Measurements from ENCODE around the gene IFNA2. TPM values are rescaled to one million over a fixed set of nuclear protein-coding genes. Genes with fewer than 3 reads are reported as not detected.

IFNA2 gene
- total and polyA plus RNA-seq, 8 donors, result not detected

DNA sequence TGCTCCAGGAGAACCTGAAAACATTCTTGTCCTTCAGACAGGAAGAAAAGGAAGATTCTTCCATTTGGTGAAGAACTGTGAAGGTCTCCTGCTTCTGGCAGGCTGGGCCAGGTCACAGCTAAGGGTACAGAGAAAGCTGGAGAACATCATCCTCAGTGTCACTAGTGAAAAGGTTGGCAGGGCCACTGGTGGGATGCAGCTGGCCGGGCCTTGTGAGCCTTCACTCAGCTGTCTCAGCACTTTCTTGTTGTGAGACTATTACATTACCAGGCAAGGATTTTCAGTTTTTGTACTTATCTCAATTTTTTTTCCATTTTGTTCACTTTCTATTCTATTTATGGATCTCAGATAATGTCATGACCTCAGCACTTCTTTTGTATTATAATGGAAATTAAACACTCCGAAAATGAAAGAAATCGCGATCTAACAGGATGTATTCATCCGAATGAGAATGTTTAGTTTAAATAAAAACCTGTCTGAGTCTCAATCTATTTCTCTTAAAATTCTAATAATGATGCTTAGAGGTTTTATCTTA, 13.8 kb upstream of the IFNA2 start:
- ATAC-seq, result no peak
- Histone ChIP-seq H3K27me3 (peaks cover 0 to 61% (median 3%) of the 10 kb centered on the region in 4 donors), H3K36me3 (no peaks in the 10 kb centered on the region), H3K4me1 (no peaks in the 10 kb centered on the region), H3K9me3 (no peaks in the 10 kb centered on the region), H3K4me3 (no peak overlapping the region), H3K27ac (no peak overlapping the region)
- intact Hi-C loops (cut with DNase I), result loop anchor here in 2 of 3 donors (10.0 kb wide), 2 partner anchors 74 to 176 kb away; no protein-coding TSS in a partner anchor
- TF ChIP-seq, protein P1, sequence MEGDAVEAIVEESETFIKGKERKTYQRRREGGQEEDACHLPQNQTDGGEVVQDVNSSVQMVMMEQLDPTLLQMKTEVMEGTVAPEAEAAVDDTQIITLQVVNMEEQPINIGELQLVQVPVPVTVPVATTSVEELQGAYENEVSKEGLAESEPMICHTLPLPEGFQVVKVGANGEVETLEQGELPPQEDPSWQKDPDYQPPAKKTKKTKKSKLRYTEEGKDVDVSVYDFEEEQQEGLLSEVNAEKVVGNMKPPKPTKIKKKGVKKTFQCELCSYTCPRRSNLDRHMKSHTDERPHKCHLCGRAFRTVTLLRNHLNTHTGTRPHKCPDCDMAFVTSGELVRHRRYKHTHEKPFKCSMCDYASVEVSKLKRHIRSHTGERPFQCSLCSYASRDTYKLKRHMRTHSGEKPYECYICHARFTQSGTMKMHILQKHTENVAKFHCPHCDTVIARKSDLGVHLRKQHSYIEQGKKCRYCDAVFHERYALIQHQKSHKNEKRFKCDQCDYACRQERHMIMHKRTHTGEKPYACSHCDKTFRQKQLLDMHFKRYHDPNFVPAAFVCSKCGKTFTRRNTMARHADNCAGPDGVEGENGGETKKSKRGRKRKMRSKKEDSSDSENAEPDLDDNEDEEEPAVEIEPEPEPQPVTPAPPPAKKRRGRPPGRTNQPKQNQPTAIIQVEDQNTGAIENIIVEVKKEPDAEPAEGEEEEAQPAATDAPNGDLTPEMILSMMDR (IDR thresholded peaks at IDR 0.05), result no peak
- WGBS, 2 donors, result 77 to 85% methylated on average over 5 of the region's 5 CpGs
- DNase-seq, result no peak
- no peak for FAIRE-seq

DNA sequence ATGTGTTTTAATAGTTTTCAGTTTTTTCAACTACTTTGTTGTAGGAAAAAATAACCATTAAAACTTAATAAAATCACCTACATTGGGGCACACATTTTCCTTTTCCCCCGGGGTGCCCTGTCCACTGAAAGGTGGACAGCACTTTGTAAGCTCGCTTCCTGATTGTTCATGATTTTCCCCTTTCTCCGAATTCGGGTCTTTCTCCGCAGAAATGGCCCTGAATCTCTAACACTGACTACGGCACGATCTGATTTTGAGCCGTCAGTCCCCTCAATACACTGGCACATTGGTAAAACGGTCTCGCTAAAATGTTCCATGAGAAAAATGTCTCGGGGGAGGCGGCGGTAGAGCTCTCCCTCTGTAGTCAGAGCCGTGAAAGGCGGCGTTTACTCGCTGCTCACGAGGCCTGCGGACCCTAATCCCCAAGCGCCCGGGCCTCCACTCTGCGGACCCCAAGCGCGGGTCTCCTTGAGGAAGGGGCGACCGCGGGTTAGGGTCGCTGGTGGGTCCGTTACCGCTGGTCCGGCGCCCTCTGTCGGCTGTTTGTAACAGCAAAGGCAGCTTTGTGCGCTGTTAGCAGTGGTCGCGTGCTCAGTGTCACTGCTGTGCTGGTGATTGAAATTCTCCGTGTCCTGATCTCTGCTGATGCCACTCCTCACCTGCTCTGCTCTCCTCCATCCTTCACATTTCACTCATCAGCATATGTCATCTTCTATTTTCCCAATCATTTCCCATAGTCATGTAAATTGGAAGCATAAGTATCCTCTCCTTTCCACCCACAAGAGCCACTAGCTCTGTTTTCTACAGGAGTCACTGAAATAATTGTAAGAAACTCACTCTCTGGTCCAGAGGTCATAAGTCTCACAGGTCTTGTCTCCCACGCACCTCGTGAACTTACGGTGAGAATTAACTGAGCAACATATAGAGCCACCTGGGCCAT, 10.8 kb upstream of the IFNA2 start:
- intact Hi-C loops (cut with DNase I), result loop anchor here in 2 of 3 donors (10.0 kb wide), 2 partner anchors 71 to 179 kb away; no protein-coding TSS in a partner anchor
- peak in 5 of 6 donors; percentile 44 to 79 (median 48) for DNase-seq
- peak; percentile 70 to 91 (median 86) for ATAC-seq
- Histone ChIP-seq H3K27me3 (peaks cover 0 to 36% (median 0%) of the 10 kb centered on the region in 4 donors), H3K9me3 (no peaks in the 10 kb centered on the region), H3K36me3 (no peaks in the 10 kb centered on the region), H3K4me1 (no peaks in the 10 kb centered on the region), H3K4me3 (peak overlapping the region in 2 of 4 donors; percentile 27 to 42), H3K27ac (no peak overlapping the region)
- TF ChIP-seq, protein P1 (IDR thresholded peaks at IDR 0.05), result peak; percentile 49 to 73 (median 68)
- 4 to 5% methylated on average over 40 of the region's 40 CpGs for WGBS, 2 donors
- no peak for FAIRE-seq

DNA sequence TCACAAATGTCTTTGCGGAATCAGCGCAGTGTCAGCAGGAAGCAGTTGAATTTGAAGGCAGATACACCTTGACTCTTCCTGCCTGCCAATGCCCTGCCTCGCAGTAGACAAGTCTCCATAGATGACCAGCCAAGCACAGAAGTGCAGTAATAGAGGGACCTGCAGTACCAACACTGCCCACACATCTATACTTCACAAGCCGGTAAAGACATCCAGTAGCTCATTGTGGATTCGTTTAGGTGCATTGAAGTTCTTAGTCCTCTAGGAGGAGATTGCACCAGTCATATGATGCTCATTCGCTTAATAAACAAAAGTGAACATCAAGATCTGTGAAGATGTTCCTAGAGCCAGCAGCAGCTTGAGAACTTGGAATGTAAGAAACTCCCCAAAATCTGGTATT, 7.1 kb upstream of the IFNA2 start:
- TF ChIP-seq, protein P1 (IDR thresholded peaks at IDR 0.05), result peak in 2 of 4 donors; percentile 12 to 27
- H3K4me3 ChIP-seq, result no peak overlapping the region
- FAIRE-seq (no peak), ATAC-seq (peak in 2 of 4 donors; percentile 41 to 47), DNase-seq (no peak)
- no peaks in the 10 kb centered on the region for H3K9me3 ChIP-seq
- WGBS, 2 donors, result 65 to 66% methylated on average over 6 of the region's 6 CpGs
- H3K27ac ChIP-seq, result no peak overlapping the region
- intact Hi-C loops (cut with DNase I), result loop anchor here in 2 of 3 donors (10.0 kb wide), 2 partner anchors 67 to 183 kb away; no protein-coding TSS in a partner anchor
- H3K4me1 ChIP-seq, result no peaks in the 10 kb centered on the region
- no peaks in the 10 kb centered on the region for H3K36me3 ChIP-seq
- peaks cover 0 to 42% (median 7%) of the 10 kb centered on the region in 4 donors for H3K27me3 ChIP-seq

DNA sequence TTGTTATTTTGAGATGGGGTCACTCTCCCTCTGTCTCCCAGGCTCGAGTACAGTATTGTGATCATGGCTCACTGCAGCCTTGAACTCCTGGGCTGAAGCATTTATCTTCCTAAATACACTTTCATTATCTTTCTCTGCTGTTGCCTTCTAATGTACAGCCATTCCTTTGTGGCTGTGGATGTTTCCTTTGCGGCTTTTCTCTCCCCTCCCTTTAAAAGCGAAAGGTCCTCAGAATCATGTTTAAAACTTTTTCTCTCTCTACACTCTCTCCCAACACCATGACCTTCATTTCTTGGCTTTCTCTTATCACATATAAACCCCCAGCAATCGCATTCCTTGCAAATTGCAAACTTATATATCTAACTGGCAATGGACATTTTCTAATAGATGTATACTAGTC, 1.6 kb downstream of the IFNA2 start:
- no peak overlapping the region for H3K4me3 ChIP-seq
- H3K4me1 ChIP-seq, result no peaks in the 10 kb centered on the region
- WGBS, 2 donors, result 23 to 30% methylated on average over 4 of the region's 4 CpGs
- no peak overlapping the region for H3K27ac ChIP-seq
- no peak for ATAC-seq
- no peak for DNase-seq
- H3K36me3 ChIP-seq, result no peaks in the 10 kb centered on the region
- H3K27me3 ChIP-seq, result peaks cover 0 to 14% (median 2%) of the 10 kb centered on the region in 4 donors
- intact Hi-C loops (cut with DNase I), result no loop called here
- FAIRE-seq, result no peak
- no peaks in the 10 kb centered on the region for H3K9me3 ChIP-seq
- TF ChIP-seq, protein P1 (IDR thresholded peaks at IDR 0.05), result no peak

All from pancreas (tissue), 10 donors.